ENCODE measurements around the gene PURB.

The PURB gene

GRCh38 chr7:44920119-44920518 is 34.8 kb upstream of the PURB start:
- ChIA-PET POLR2A (ENCODE audit: low non-redundant PET) (interaction anchor here (0.7 kb wide), 1 partner anchor 31 kb away, joined by 4 read pairs; no protein-coding TSS in a partner anchor), CTCF (interaction anchor here (1.0 kb wide), 1 partner anchor 63 kb away, joined by 7 read pairs; no protein-coding TSS in a partner anchor)
- H3K27ac ChIP-seq = no peak overlapping the region
- no peak for DNase-seq (ENCODE audit: low spot score)
- TF ChIP-seq CTCF (conservative IDR thresholded peaks at IDR 0.05; ENCODE audit: low read depth) = no peak

GRCh38 chr7:44918029-44918428 is 32.7 kb upstream of the PURB start:
- ChIA-PET POLR2A (ENCODE audit: low non-redundant PET) (no interaction called here), CTCF (no interaction called here)
- H3K27ac ChIP-seq = no peak overlapping the region
- no peak for DNase-seq (ENCODE audit: low spot score)
- TF ChIP-seq CTCF (conservative IDR thresholded peaks at IDR 0.05; ENCODE audit: low read depth) = no peak

- DNase-seq (ENCODE audit: low spot score) = no peak
- H3K27ac ChIP-seq = no peak overlapping the region
- no peak for TF ChIP-seq CTCF (conservative IDR thresholded peaks at IDR 0.05; ENCODE audit: low read depth)
- POLR2A ChIA-PET (ENCODE audit: low non-redundant PET) = no interaction called here
- CTCF ChIA-PET = no interaction called here
Observed at GRCh38 chr7:44917465-44917864, 32.1 kb upstream of the PURB start.

- DNase-seq (ENCODE audit: low spot score) = no peak
- TF ChIP-seq CTCF (conservative IDR thresholded peaks at IDR 0.05; ENCODE audit: low read depth) = no peak
- CTCF ChIA-PET = no interaction called here
Observed at GRCh38 chr7:44914992-44915607, 29.8 kb upstream of the PURB start.

GRCh38 chr7:44912775-44913347 is 27.5 kb upstream of the PURB start:
- POLR2A ChIA-PET (ENCODE audit: low non-redundant PET) = no interaction called here
- CTCF ChIA-PET = interaction anchor here (0.6 to 1.0 kb wide), 2 partner anchors 82 to 308 kb away, joined by 4 read pairs; no protein-coding TSS in a partner anchor
- H3K27ac ChIP-seq = peak overlapping the region; percentile 53
- no peak for TF ChIP-seq CTCF (conservative IDR thresholded peaks at IDR 0.05; ENCODE audit: low read depth)
- peak; percentile 14 for DNase-seq (ENCODE audit: low spot score)

More at GRCh38 chr7:44914992-44915607, 29.8 kb upstream of the PURB start:
- no peak overlapping the region for H3K27ac ChIP-seq
- POLR2A ChIA-PET (ENCODE audit: low non-redundant PET) = no interaction called here

GRCh38 chr7:44911911-44912310 is 26.6 kb upstream of the PURB start:
- TF ChIP-seq CTCF (conservative IDR thresholded peaks at IDR 0.05; ENCODE audit: low read depth) = no peak
- ChIA-PET CTCF (interaction anchor here (1.0 kb wide), 1 partner anchor 81 kb away, joined by 4 read pairs; no protein-coding TSS in a partner anchor), POLR2A (ENCODE audit: low non-redundant PET) (no interaction called here)
- no peak for DNase-seq (ENCODE audit: low spot score)
- peak overlapping the region; percentile 53 for H3K27ac ChIP-seq
